Measurements from ENCODE around the gene SRGN.

DNA sequence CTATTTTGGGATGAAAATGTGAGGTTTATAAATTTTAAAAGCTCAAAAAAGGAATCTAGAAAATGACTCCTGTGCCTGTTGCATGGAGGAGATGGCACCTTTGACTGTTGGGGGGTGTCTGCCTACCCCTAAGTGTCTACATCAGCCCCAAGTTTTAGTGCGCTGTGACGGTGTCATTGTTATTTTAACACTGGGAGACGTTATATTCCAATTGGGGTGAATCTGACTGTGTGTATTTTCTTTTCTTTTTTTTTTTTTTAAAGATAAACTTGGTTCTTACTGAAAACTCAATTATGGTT, 517 bp downstream of the SRGN start:
- TF ChIP-seq GATA3 (IDR thresholded peaks at IDR 0.05; ENCODE audit: low read depth, low read length) (no peak), GATA2 (IDR thresholded peaks at IDR 0.05; ENCODE audit: low read depth, low read length) (no peak)
